HepG2 (cell line): ENCODE data around the gene CD34. TPM values are rescaled to one million over a fixed set of nuclear protein-coding genes. Genes with fewer than 3 reads are reported as not detected.

Source experiments
- ATAC-seq: fragments of 200-7000 bp; cut with Tn5 transposase; 3 replicates; pipeline ENCODE4 v1.9.1; 2020; ENCODE audit warnings: mild to moderate bottlenecking, moderate library complexity
- BruUV-seq: library from RNA; stranded (reverse); fragments of 400-500 nt; replicated peaks from 2 replicates; lab custom pipeline; 2021; lab: Mats Ljungman, UMichigan
- CTCF ChIA-PET: fragments of 300-600 bp; formaldehyde crosslinking; extraction: SDS; loops from one replicate; lab custom pipeline; 2021; ENCODE audit warnings: low total read pairs, inconsistent platforms, low intra/inter-chr PET ratio; lab: Yijun Ruan, JAX
- POLR2A ChIA-PET: fragments of 350-600 bp; sonication (Branson Sonifier 250); formaldehyde crosslinking; loops from one replicate; lab custom pipeline; 2020; ENCODE audit warnings: antibody characterized with exemption, inconsistent platforms; lab: Yijun Ruan, JAX
- DNase-seq: peaks from one replicate; pipeline ENCODE4 v3.0.0-alpha.2; 2015; ENCODE audit warnings: low spot score
- FAIRE-seq: peaks from 3 replicates; lab custom pipeline; 2011; peaks lifted over from hg19 to GRCh38; lab: Jason Lieb, UNC
- H2AFZ ChIP-seq: one replicate; pipeline ENCODE4 v1.6.1; 2011; ENCODE audit warnings: low read length, inconsistent platforms
- H3K27ac ChIP-seq: fragments of 300-600 bp; 3 replicates; pipeline ENCODE4 v1.8.0; 2011; ENCODE audit warnings: mixed run types, mild to moderate bottlenecking, mixed read lengths, low read length, inconsistent platforms; ENCODE audit not compliant: insufficient read depth; ENCODE audit errors: extremely low read length
- H3K27me3 ChIP-seq, 2 experiments: fragments of 200-600 bp in 1 of 2; 2 replicates in 1 of 2; 3 replicates in 1 of 2; pipeline versions ENCODE4 v1.6.0 to v1.8.0; 2011; ENCODE audit warnings: low read length in 2 of 2, mild to moderate bottlenecking in 2 of 2, moderate library complexity in 2 of 2, inconsistent platforms in 1 of 2; ENCODE audit not compliant: insufficient read depth in 2 of 2, control insufficient read depth in 1 of 2
- H3K36me3 ChIP-seq, 2 experiments: fragments of 200-600 bp in 1 of 2; replicated peaks in 1 of 2; 2 replicates in 1 of 2; 3 replicates in 1 of 2; pipeline versions ENCODE4 v1.5.1 to v1.8.0; 2011; ENCODE audit warnings: low read length in 2 of 2, inconsistent platforms in 1 of 2; ENCODE audit not compliant: insufficient read depth in 2 of 2, control insufficient read depth in 1 of 2
- H3K4me1 ChIP-seq: 2 replicates; pipeline ENCODE4 v1.5.1; 2012; ENCODE audit warnings: low read length, inconsistent platforms; ENCODE audit not compliant: insufficient read depth
- H3K4me2 ChIP-seq: 2 replicates; pipeline ENCODE4 v1.6.0; 2011; ENCODE audit warnings: low read depth, low read length, inconsistent platforms
- H3K4me3 ChIP-seq, 3 experiments: fragments of 200-600 bp in 1 of 3; sonication (generic), shearing (Covaris generic) in 1 of 3; replicated peaks in 1 of 3; 2 replicates each; pipeline ENCODE4 v1.5.1; 2011 to 2016; ENCODE audit warnings: low read length in 3 of 3, inconsistent platforms in 2 of 3, low read depth in 2 of 3, mild to moderate bottlenecking in 2 of 3, control low read depth in 1 of 3, mixed read lengths in 1 of 3; ENCODE audit not compliant: insufficient read depth in 1 of 3
- H3K79me2 ChIP-seq: one replicate; pipeline ENCODE4 v1.6.1; 2011; ENCODE audit warnings: low read length, inconsistent platforms; ENCODE audit not compliant: insufficient read depth
- H3K9ac ChIP-seq: 2 replicates; pipeline ENCODE4 v1.6.0; 2011; ENCODE audit warnings: mild to moderate bottlenecking, low read depth, low read length, inconsistent platforms; ENCODE audit not compliant: insufficient read depth
- H3K9me3 ChIP-seq: 2 replicates; pipeline ENCODE4 v1.5.1; 2012; ENCODE audit warnings: mild to moderate bottlenecking, low read length
- H4K20me1 ChIP-seq: 2 replicates; pipeline ENCODE4 v1.6.0; 2011; ENCODE audit warnings: inconsistent platforms, mild to moderate bottlenecking, low read length, moderate library complexity; ENCODE audit not compliant: insufficient read depth
- CBX2 ChIP-seq, 2 experiments: fragments of 200-600 bp in 1 of 2; sonication (generic); formaldehyde crosslinking in 1 of 2; IDR thresholded peaks; 2 replicates each; pipeline versions ENCODE4 v1.7.0 to v1.8.1; 2018 to 2022; ENCODE audit warnings: low read depth in 2 of 2, low read length in 1 of 2, mild to moderate bottlenecking in 1 of 2, missing genetic modification reagents in 1 of 2
- CENPT ChIP-seq: sonication (generic); formaldehyde crosslinking; IDR thresholded peaks from 2 replicates; pipeline ENCODE4 v1.8.0; 2022; ENCODE audit warnings: low read depth, mild to moderate bottlenecking, moderate library complexity, missing genetic modification reagents
- CREB1 ChIP-seq, 2 experiments: fragments of 450-650 bp in 1 of 2; IDR thresholded peaks; 2 replicates each; pipeline ENCODE4 v1.6.1; 2016 to 2017; ENCODE audit warnings: control low read depth in 1 of 2, mild to moderate bottlenecking in 1 of 2, missing compliant biosample characterization in 1 of 2, missing genetic modification characterization in 1 of 2
- HDAC1 ChIP-seq: sonication (generic); formaldehyde crosslinking; IDR thresholded peaks from 2 replicates; pipeline ENCODE4 v1.5.1; 2020; ENCODE audit warnings: mild to moderate bottlenecking, missing genetic modification reagents
- MZF1 ChIP-seq: sonication (generic); formaldehyde crosslinking; IDR thresholded peaks from 2 replicates; pipeline ENCODE4 v1.8.1; 2023; ENCODE audit warnings: mild to moderate bottlenecking, missing genetic modification reagents, borderline replicate concordance
- NFIC ChIP-seq: IDR thresholded peaks from 2 replicates; pipeline ENCODE4 v1.6.1; 2012; ENCODE audit warnings: mild to moderate bottlenecking, low read length, inconsistent platforms
- PTBP1 ChIP-seq: fragments of 200-400 bp; formaldehyde crosslinking; IDR thresholded peaks from 2 replicates; pipeline ENCODE4 v1.6.1; 2018; ENCODE audit warnings: low read length, low read depth; ENCODE audit not compliant: poor library complexity, severe bottlenecking
- RNF2 ChIP-seq: fragments of 450-650 bp; conservative IDR thresholded peaks from 2 replicates; pipeline ENCODE4 v1.6.1; 2016; ENCODE audit warnings: low read depth
- SMAD1 ChIP-seq: sonication (generic); formaldehyde crosslinking; IDR thresholded peaks from 2 replicates; pipeline ENCODE4 v1.4.0; 2020; ENCODE audit warnings: missing genetic modification reagents, low read depth, mild to moderate bottlenecking, borderline replicate concordance
- XRCC5 ChIP-seq: fragments of 200-400 bp; formaldehyde crosslinking; optimal IDR thresholded peaks from 2 replicates; pipeline ENCODE3; 2017; ENCODE audit warnings: mild to moderate bottlenecking, low read length
- ZKSCAN8 ChIP-seq: IDR thresholded peaks from 2 replicates; pipeline ENCODE4 v1.6.1; 2016; ENCODE audit warnings: borderline replicate concordance, missing genetic modification reagents, missing compliant biosample characterization
- ZNF30 ChIP-seq: sonication (generic); formaldehyde crosslinking; IDR thresholded peaks from 2 replicates; pipeline ENCODE4 v1.5.0; 2020; ENCODE audit warnings: mild to moderate bottlenecking, missing genetic modification reagents
- ZNF780A ChIP-seq: sonication (generic); formaldehyde crosslinking; IDR thresholded peaks from 2 replicates; pipeline ENCODE4 v1.8.0; 2022; ENCODE audit warnings: mild to moderate bottlenecking, missing genetic modification reagents, moderate library complexity
- WGBS: methylation state at CpG from one replicate; pipeline ENCODE4 v1.1.6; 2017; ENCODE audit warnings: low lambda C conversion rate; 5-methylcytosine and 5-hydroxymethylcytosine counted together
- in situ Hi-C: cut with HindIII; loops from 2 replicates; pipeline ENCODE4 v1.10.0; 2017; ENCODE audit warnings: low pct_unique_long_range_greater_than_20kb; ENCODE audit not compliant: extremely low pct_ligation_motif_present
- intact Hi-C: fragments of 100-400 bp; cut with micrococcal nuclease; formaldehyde crosslinking; loops from one replicate; pipeline ENCODE4 v1.10.0; 2022; ENCODE audit not compliant: unreplicated experiment
- polyA plus RNA-seq, 8 experiments: library from polyadenylated mRNA; depleted of rRNA in 3 of 8; stranded (reverse) in 7 of 8; unstranded in 1 of 8; fragments of >200 nt; fragmentation: Illumina TruSeq in 4 of 8; extraction: Trizol in 4 of 8; gene quantifications; 2 replicates each; pipeline versions ENCODE4 v1.2.1 to v1.2.3, GENCODE V29; 2011 to 2016; ENCODE audit warnings: low read depth in 4 of 8, missing spikeins in 1 of 8, mixed read lengths in 1 of 8; ENCODE audit not compliant: insufficient read depth in 1 of 8
- total RNA-seq, 5 experiments: library from RNA; depleted of rRNA; stranded (reverse); fragments of >200 nt; fragmentation: Illumina TruSeq; extraction: Trizol; gene quantifications; 2 replicates each; pipeline ENCODE4 v1.2.3, GENCODE V29; 2016; ENCODE audit warnings: low read depth in 1 of 5
- TF ChIP-seq, protein P1 (sequence below): sonication (generic); formaldehyde crosslinking; IDR thresholded peaks from 2 replicates; pipeline ENCODE4 v1.8.0; 2022; ENCODE audit warnings: mild to moderate bottlenecking, missing genetic modification reagents; ENCODE audit not compliant: insufficient replicate concordance
- TF ChIP-seq, protein P2 (sequence below): sonication (generic); formaldehyde crosslinking; IDR thresholded peaks from 2 replicates; pipeline ENCODE4 v1.5.0; 2020; ENCODE audit warnings: missing genetic modification reagents, mild to moderate bottlenecking, borderline replicate concordance
- TF ChIP-seq, protein P3 (sequence below): IDR thresholded peaks from 2 replicates; pipeline ENCODE4 v1.6.1; 2016
- TF ChIP-seq, protein P4 (sequence below): sonication (generic); formaldehyde crosslinking; conservative IDR thresholded peaks from 2 replicates; pipeline ENCODE4 v1.4.0; 2020; ENCODE audit warnings: mild to moderate bottlenecking, missing genetic modification reagents, moderate library complexity

Gene CD34
- total and polyA plus RNA-seq, 2 of the 13 experiments (the other 11 are each of a cell fraction or from before 2014, with no cell fraction given), result not detected

DNA sequence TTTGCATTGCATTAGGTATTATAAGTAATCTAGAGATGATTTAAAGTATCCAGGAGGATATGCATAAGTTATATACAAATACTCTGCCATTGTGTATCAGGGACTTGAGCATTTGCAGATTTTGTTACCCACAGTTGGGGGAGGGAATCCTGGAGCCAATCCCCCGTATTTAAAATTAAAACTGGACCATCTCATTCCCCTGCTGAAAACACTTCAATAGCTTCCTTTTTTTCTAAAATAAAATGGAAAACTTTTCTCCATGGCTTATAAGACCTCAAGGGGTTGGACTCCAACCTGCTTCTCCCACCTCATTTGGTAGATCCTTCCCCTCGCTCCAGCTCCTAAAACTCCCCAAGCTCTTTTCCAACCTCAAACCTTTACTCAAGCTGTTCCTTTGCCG is 10.4 kb upstream of the CD34 start:
- Histone ChIP-seq H3K9me3 (no peaks in the 10 kb centered on the region), H3K4me1 (no peaks in the 10 kb centered on the region), H3K27ac (no peak overlapping the region), H3K36me3 (no peaks in the 10 kb centered on the region), H3K4me3 (no peak overlapping the region), H4K20me1 (no peaks in the 10 kb centered on the region), H3K9ac (no peak overlapping the region), H3K27me3 (peaks cover 1 to 26% of the 10 kb centered on the region in 2 experiments; a peak in 3 of 5 replicates), H2AFZ (no peak overlapping the region), H3K4me2 (no peak overlapping the region), H3K79me2 (no peaks in the 10 kb centered on the region)
- POLR2A ChIA-PET, result no interaction called here
- no peak for DNase-seq
- intact Hi-C loops, result no loop called here
- in situ Hi-C loops, result no loop called here
- 5% methylated on average over 3 of the region's 3 CpGs for WGBS
- FAIRE-seq, result no peak
- CTCF ChIA-PET, result no interaction called here
- ATAC-seq, result no peak
- no TSS peak for BruUV-seq
- TF ChIP-seq PTBP1, result no peak
- TF ChIP-seq RNF2, result no peak
- no peak for TF ChIP-seq ZNF30 (CRISPR knock-in tag)
- no peak for TF ChIP-seq CREB1 (IDR thresholded peaks at IDR 0.05)
- TF ChIP-seq CREB1 (CRISPR knock-in tag; IDR thresholded peaks at IDR 0.05), result no peak
- TF ChIP-seq, protein P1, sequence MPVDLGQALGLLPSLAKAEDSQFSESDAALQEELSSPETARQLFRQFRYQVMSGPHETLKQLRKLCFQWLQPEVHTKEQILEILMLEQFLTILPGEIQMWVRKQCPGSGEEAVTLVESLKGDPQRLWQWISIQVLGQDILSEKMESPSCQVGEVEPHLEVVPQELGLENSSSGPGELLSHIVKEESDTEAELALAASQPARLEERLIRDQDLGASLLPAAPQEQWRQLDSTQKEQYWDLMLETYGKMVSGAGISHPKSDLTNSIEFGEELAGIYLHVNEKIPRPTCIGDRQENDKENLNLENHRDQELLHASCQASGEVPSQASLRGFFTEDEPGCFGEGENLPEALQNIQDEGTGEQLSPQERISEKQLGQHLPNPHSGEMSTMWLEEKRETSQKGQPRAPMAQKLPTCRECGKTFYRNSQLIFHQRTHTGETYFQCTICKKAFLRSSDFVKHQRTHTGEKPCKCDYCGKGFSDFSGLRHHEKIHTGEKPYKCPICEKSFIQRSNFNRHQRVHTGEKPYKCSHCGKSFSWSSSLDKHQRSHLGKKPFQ (CRISPR knock-in tag), result no peak
- TF ChIP-seq XRCC5, result no peak
- TF ChIP-seq CBX2 (IDR thresholded peaks at IDR 0.05; ENCODE audit: low read depth, low read length), result no peak
- TF ChIP-seq CBX2 (CRISPR knock-in tag; IDR thresholded peaks at IDR 0.05; ENCODE audit: low read depth), result no peak
- no peak for TF ChIP-seq ZKSCAN8 (CRISPR knock-in tag)
- no peak for TF ChIP-seq SMAD1
- TF ChIP-seq, protein P2, sequence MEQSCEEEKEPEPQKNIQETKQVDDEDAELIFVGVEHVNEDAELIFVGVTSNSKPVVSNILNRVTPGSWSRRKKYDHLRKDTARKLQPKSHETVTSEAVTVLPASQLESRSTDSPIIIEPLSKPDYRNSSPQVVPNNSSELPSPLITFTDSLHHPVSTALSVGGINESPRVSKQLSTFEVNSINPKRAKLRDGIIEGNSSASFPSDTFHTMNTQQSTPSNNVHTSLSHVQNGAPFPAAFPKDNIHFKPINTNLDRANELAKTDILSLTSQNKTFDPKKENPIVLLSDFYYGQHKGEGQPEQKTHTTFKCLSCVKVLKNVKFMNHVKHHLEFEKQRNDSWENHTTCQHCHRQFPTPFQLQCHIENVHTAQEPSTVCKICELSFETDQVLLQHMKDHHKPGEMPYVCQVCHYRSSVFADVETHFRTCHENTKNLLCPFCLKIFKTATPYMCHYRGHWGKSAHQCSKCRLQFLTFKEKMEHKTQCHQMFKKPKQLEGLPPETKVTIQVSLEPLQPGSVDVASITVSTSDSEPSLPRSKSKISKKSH, result no peak
- TF ChIP-seq, protein P3, sequence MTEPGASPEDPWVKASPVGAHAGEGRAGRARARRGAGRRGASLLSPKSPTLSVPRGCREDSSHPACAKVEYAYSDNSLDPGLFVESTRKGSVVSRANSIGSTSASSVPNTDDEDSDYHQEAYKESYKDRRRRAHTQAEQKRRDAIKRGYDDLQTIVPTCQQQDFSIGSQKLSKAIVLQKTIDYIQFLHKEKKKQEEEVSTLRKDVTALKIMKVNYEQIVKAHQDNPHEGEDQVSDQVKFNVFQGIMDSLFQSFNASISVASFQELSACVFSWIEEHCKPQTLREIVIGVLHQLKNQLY, result no peak
- no peak for TF ChIP-seq HDAC1 (CRISPR knock-in tag)
- TF ChIP-seq, protein P4, sequence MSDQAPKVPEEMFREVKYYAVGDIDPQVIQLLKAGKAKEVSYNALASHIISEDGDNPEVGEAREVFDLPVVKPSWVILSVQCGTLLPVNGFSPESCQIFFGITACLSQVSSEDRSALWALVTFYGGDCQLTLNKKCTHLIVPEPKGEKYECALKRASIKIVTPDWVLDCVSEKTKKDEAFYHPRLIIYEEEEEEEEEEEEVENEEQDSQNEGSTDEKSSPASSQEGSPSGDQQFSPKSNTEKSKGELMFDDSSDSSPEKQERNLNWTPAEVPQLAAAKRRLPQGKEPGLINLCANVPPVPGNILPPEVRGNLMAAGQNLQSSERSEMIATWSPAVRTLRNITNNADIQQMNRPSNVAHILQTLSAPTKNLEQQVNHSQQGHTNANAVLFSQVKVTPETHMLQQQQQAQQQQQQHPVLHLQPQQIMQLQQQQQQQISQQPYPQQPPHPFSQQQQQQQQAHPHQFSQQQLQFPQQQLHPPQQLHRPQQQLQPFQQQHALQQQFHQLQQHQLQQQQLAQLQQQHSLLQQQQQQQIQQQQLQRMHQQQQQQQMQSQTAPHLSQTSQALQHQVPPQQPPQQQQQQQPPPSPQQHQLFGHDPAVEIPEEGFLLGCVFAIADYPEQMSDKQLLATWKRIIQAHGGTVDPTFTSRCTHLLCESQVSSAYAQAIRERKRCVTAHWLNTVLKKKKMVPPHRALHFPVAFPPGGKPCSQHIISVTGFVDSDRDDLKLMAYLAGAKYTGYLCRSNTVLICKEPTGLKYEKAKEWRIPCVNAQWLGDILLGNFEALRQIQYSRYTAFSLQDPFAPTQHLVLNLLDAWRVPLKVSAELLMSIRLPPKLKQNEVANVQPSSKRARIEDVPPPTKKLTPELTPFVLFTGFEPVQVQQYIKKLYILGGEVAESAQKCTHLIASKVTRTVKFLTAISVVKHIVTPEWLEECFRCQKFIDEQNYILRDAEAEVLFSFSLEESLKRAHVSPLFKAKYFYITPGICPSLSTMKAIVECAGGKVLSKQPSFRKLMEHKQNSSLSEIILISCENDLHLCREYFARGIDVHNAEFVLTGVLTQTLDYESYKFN, result no peak
- no peak for TF ChIP-seq CENPT (CRISPR knock-in tag)
- TF ChIP-seq NFIC, result no peak
- no peak for TF ChIP-seq ZNF780A
- no peak for TF ChIP-seq MZF1 (CRISPR knock-in tag)
